Thoracic aorta (tissue), 2 donors: Measurements from ENCODE around the gene C4BPB. TPM values are rescaled to one million over a fixed set of nuclear protein-coding genes. Genes with fewer than 3 reads are reported as not detected.

Source experiments
- ATAC-seq: fragments of 150-250 bp; one replicate; pipeline ENCODE4 v1.8.0; 2017; ENCODE audit warnings: low read depth; ENCODE audit not compliant: insufficient number of reproducible peaks, low FRiP score
- DNase-seq: peaks from one replicate; pipeline ENCODE4 v3.0.0-alpha.2; 2020; ENCODE audit warnings: low spot score
- H3K27ac ChIP-seq, 2 donors: fragments of 200-600 bp; sonication (generic); 1 replicate in 1 of 2; 2 replicates in 1 of 2; pipeline ENCODE4 v1.5.1; 2016; ENCODE audit warnings: mild to moderate bottlenecking in 2 of 2, moderate library complexity in 2 of 2
- H3K27me3 ChIP-seq: fragments of 200-600 bp; sonication (generic); replicated peaks from 2 replicates; pipeline ENCODE4 v1.6.0; 2016; ENCODE audit warnings: mild to moderate bottlenecking; ENCODE audit not compliant: insufficient read depth
- H3K36me3 ChIP-seq: fragments of 200-600 bp; sonication (generic); one replicate; pipeline ENCODE4 v1.5.1; 2016
- H3K4me1 ChIP-seq, 2 donors: fragments of 200-600 bp; sonication (generic); 1 replicate in 1 of 2; 2 replicates in 1 of 2; pipeline versions ENCODE4 v1.5.1 to v1.6.0; 2016; ENCODE audit warnings: low read depth in 2 of 2, mild to moderate bottlenecking in 1 of 2; ENCODE audit not compliant: control insufficient read depth in 1 of 2
- H3K4me3 ChIP-seq: fragments of 200-600 bp; sonication (generic); 2 replicates; pipeline ENCODE4 v1.5.1; 2016; ENCODE audit warnings: mild to moderate bottlenecking
- H3K9me3 ChIP-seq: fragments of 200-600 bp; sonication (generic); 2 replicates; pipeline ENCODE4 v1.5.1; 2016
- CTCF ChIP-seq: fragments of 200-600 bp; sonication (generic); IDR thresholded peaks from one replicate; pipeline ENCODE4 v1.5.1; 2019; ENCODE audit warnings: antibody characterized with exemption
- total RNA-seq, 2 donors: library from RNA; depleted of rRNA; stranded (reverse); fragments of >200 nt; gene quantifications; one replicate each; pipeline versions ENCODE4 v1.1.0 to v1.2.3, GENCODE V29; 2016

Gene C4BPB
- total RNA-seq, 2 donors from 2014 or later: 0.54 to 3.7 TPM

GRCh38 chr1:207134581-207134980, 45.9 kb downstream of the C4BPB start:
- H3K27me3 ChIP-seq: no peaks in the 10 kb centered on the region
- no peak for DNase-seq
- peaks cover 7% of the 10 kb centered on the region for H3K9me3 ChIP-seq
- no peak for TF ChIP-seq CTCF
- no peak overlapping the region for H3K4me3 ChIP-seq
- H3K27ac ChIP-seq: no peak overlapping the region
- no peaks in the 10 kb centered on the region for H3K36me3 ChIP-seq
- H3K4me1 ChIP-seq: no peaks in the 10 kb centered on the region
- ATAC-seq: no peak

- Histone ChIP-seq H3K27ac (no peak overlapping the region), H3K9me3 (no peaks in the 10 kb centered on the region), H3K4me1 (no peaks in the 10 kb centered on the region), H3K36me3 (no peaks in the 10 kb centered on the region), H3K4me3 (no peak overlapping the region), H3K27me3 (no peaks in the 10 kb centered on the region)
- no peak for ATAC-seq
- TF ChIP-seq CTCF: no peak
- no peak for DNase-seq
Measured at GRCh38 chr1:207139616-207140015, 51.0 kb downstream of the C4BPB start.

GRCh38 chr1:207140536-207140935, 51.9 kb downstream of the C4BPB start:
- H3K27ac ChIP-seq: no peak overlapping the region
- DNase-seq: no peak
- H3K27me3 ChIP-seq: no peaks in the 10 kb centered on the region
- H3K36me3 ChIP-seq: no peaks in the 10 kb centered on the region
- H3K4me1 ChIP-seq: no peaks in the 10 kb centered on the region
- H3K9me3 ChIP-seq: no peaks in the 10 kb centered on the region
- TF ChIP-seq CTCF: no peak
- no peak overlapping the region for H3K4me3 ChIP-seq
- no peak for ATAC-seq

GRCh38 chr1:207145401-207146058, 56.9 kb downstream of the C4BPB start:
- no peak for TF ChIP-seq CTCF
- no peaks in the 10 kb centered on the region for H3K36me3 ChIP-seq
- ATAC-seq: no peak
- no peak overlapping the region for H3K27ac ChIP-seq
- no peak overlapping the region for H3K4me3 ChIP-seq
- no peaks in the 10 kb centered on the region for H3K9me3 ChIP-seq
- H3K4me1 ChIP-seq: no peaks in the 10 kb centered on the region
- DNase-seq: no peak
- H3K27me3 ChIP-seq: no peaks in the 10 kb centered on the region

Other genes with a start within 250 kb of the C4BPB start
- gene IL20, start 223.2 kb upstream of the C4BPB start, total RNA-seq: not detected
- gene IL24, start 191.4 kb upstream of the C4BPB start, total RNA-seq: not detected
- 1 to 10 TPM in 1 of 2 donors, not detected in 1; 5.4 TPM for gene FCMR, start 166.9 kb upstream of the C4BPB start, total RNA-seq
- 1 to 10 TPM in 1 of 2 donors, not detected in 1; 7.7 TPM for gene PIGR, start 142.4 kb upstream of the C4BPB start, total RNA-seq
- not detected for gene FCAMR, start 118.4 kb upstream of the C4BPB start, total RNA-seq
- gene C1orf116, start 56.1 kb upstream of the C4BPB start, total RNA-seq: 1 to 10 TPM in 1 of 2 donors, under 1 TPM in 1; 0.14 to 1.3 TPM
- gene YOD1, start 37.7 kb upstream of the C4BPB start, total RNA-seq: 1 to 10 TPM; 3.8 to 8.4 TPM
- gene PFKFB2, start 35.6 kb upstream of the C4BPB start, total RNA-seq: 1 to 10 TPM; 6.4 to 8.5 TPM
- under 1 TPM in 1 of 2 donors, not detected in 1; 0.71 TPM for gene C4BPA, start 15.4 kb downstream of the C4BPB start, total RNA-seq
- gene CD55, start 232.8 kb downstream of the C4BPB start, total RNA-seq: 100 to 1,000 TPM in 1 of 2 donors, 10 to 100 TPM in 1; 72.6 to 109 TPM